ENCODE results near the gene CCR9. TPM values are rescaled to one million over a fixed set of nuclear protein-coding genes. Genes with fewer than 3 reads are reported as not detected.

The CCR9 gene
- total RNA-seq, 2 donors from 2014 or later, result 0.13 TPM; not detected in 1

DNA sequence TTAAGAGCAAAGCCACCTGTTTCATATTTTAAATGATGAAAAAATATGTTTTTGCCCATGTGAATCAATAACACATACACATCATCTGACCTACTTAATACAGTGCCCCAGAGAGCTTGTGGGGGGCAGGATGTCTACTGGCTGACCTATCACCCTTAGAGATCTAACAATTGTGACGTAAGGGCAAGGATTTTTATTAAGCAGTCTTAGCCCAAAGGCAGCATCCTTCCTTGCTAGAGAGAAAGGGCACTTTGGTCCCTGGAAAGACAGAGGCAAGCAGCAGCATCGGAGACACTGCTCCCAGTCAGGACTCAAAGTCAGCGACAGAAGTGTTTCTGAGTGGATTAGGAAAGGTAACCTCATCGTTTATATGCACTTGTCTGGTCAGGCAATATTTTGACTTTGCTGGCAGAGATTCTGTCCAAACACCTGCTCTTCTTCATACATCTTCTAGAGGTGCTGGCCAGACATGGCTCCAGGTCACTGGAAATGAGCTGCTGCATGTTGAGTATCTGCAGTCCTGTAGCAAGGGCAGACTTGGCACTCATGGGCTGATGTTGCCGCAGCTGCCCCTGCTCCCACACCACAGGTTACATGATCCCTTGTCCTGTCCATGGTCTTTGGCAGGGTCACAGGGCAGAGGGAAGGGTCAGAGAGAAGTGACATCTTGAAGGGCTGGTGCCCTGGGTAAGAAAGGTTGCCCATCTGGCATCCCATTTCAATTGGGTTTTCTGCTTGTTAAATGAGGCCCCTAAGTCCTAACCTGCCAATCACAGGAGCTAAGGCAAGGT, 58.7 kb downstream of the CCR9 start:
- Histone ChIP-seq H3K36me3 (no peaks in the 10 kb centered on the region), H3K9ac (ENCODE audit: low read depth in 2 of 2, low read length in 2 of 2) (no peak overlapping the region), H3K4me1 (no peaks in the 10 kb centered on the region), H3K9me3 (no peaks in the 10 kb centered on the region), H3K27ac (no peak overlapping the region), H3K4me3 (no peak overlapping the region), H3K27me3 (no peaks in the 10 kb centered on the region)
- intact Hi-C loops (cut with DNase I), result no loop called here
- TF ChIP-seq, protein P1, sequence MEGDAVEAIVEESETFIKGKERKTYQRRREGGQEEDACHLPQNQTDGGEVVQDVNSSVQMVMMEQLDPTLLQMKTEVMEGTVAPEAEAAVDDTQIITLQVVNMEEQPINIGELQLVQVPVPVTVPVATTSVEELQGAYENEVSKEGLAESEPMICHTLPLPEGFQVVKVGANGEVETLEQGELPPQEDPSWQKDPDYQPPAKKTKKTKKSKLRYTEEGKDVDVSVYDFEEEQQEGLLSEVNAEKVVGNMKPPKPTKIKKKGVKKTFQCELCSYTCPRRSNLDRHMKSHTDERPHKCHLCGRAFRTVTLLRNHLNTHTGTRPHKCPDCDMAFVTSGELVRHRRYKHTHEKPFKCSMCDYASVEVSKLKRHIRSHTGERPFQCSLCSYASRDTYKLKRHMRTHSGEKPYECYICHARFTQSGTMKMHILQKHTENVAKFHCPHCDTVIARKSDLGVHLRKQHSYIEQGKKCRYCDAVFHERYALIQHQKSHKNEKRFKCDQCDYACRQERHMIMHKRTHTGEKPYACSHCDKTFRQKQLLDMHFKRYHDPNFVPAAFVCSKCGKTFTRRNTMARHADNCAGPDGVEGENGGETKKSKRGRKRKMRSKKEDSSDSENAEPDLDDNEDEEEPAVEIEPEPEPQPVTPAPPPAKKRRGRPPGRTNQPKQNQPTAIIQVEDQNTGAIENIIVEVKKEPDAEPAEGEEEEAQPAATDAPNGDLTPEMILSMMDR (IDR thresholded peaks at IDR 0.05), result no peak
- DNase-seq, result no peak

DNA sequence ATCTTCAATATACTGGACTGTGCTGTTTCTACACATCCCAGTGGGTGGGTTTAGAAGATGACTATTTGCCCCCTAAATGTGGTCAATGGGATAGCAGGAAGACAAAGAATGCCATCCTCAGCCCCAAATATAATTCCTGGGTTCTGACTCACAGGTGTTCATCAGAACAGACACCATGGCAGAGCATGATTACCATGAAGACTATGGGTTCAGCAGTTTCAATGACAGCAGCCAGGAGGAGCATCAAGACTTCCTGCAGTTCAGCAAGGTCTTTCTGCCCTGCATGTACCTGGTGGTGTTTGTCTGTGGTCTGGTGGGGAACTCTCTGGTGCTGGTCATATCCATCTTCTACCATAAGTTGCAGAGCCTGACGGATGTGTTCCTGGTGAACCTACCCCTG, 60.0 kb downstream of the CCR9 start:
- H3K4me1 ChIP-seq, result no peaks in the 10 kb centered on the region
- H3K9me3 ChIP-seq, result no peaks in the 10 kb centered on the region
- H3K27me3 ChIP-seq, result no peaks in the 10 kb centered on the region
- no peak overlapping the region for H3K9ac ChIP-seq (ENCODE audit: low read depth in 2 of 2, low read length in 2 of 2)
- no peak overlapping the region for H3K4me3 ChIP-seq
- no peak overlapping the region for H3K27ac ChIP-seq
- peaks cover 1% of the 10 kb centered on the region for H3K36me3 ChIP-seq
- intact Hi-C loops (cut with DNase I), result no loop called here
- TF ChIP-seq, protein P1 (IDR thresholded peaks at IDR 0.05), result no peak
- no peak for DNase-seq

DNA sequence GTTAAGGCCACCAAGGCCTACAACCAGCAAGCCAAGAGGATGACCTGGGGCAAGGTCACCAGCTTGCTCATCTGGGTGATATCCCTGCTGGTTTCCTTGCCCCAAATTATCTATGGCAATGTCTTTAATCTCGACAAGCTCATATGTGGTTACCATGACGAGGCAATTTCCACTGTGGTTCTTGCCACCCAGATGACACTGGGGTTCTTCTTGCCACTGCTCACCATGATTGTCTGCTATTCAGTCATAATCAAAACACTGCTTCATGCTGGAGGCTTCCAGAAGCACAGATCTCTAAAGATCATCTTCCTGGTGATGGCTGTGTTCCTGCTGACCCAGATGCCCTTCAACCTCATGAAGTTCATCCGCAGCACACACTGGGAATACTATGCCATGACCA, 60.5 kb downstream of the CCR9 start:
- intact Hi-C loops (cut with DNase I), result no loop called here
- H3K4me1 ChIP-seq, result no peaks in the 10 kb centered on the region
- TF ChIP-seq, protein P1 (IDR thresholded peaks at IDR 0.05), result no peak
- H3K4me3 ChIP-seq, result no peak overlapping the region
- peaks cover 7% of the 10 kb centered on the region for H3K36me3 ChIP-seq
- no peaks in the 10 kb centered on the region for H3K27me3 ChIP-seq
- no peak overlapping the region for H3K27ac ChIP-seq
- no peaks in the 10 kb centered on the region for H3K9me3 ChIP-seq
- no peak overlapping the region for H3K9ac ChIP-seq (ENCODE audit: low read depth in 2 of 2, low read length in 2 of 2)
- DNase-seq, result no peak

DNA sequence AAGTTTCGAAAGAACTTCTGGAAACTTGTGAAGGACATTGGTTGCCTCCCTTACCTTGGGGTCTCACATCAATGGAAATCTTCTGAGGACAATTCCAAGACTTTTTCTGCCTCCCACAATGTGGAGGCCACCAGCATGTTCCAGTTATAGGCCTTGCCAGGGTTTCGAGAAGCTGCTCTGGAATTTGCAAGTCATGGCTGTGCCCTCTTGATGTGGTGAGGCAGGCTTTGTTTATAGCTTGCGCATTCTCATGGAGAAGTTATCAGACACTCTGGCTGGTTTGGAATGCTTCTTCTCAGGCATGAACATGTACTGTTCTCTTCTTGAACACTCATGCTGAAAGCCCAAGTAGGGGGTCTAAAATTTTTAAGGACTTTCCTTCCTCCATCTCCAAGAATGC, 61.0 kb downstream of the CCR9 start:
- Histone ChIP-seq H3K4me3 (no peak overlapping the region), H3K9ac (ENCODE audit: low read depth in 2 of 2, low read length in 2 of 2) (no peak overlapping the region), H3K27ac (no peak overlapping the region), H3K4me1 (no peaks in the 10 kb centered on the region), H3K27me3 (no peaks in the 10 kb centered on the region), H3K9me3 (no peaks in the 10 kb centered on the region), H3K36me3 (peaks cover 7% of the 10 kb centered on the region)
- TF ChIP-seq, protein P1 (IDR thresholded peaks at IDR 0.05), result no peak
- DNase-seq, result no peak
- intact Hi-C loops (cut with DNase I), result no loop called here

DNA sequence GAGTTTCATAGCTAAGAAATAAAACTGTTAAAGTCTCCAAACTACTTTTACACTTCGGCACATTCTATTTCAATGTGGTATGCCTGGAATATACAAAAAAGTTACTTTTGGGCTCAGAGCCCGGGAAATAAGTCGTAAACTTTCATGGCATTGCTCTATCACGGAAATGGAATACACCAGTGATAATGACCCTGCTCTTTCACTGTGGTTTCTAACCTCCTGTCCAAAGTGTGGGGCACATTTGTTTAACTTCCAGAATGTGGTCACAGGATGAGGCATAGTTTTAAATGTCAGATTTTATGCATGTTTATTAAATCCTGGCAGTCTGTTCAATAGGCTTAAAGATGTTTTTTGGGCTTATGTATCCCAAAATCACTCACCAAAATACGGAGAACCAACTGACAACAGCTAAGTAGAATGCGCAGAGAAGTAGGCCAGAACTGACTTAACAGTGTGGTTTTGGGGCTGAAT, 62.0 kb downstream of the CCR9 start:
- Histone ChIP-seq H3K27me3 (no peaks in the 10 kb centered on the region), H3K27ac (no peak overlapping the region), H3K9ac (ENCODE audit: low read depth in 2 of 2, low read length in 2 of 2) (no peak overlapping the region), H3K4me1 (no peaks in the 10 kb centered on the region), H3K9me3 (no peaks in the 10 kb centered on the region), H3K36me3 (peaks cover 7% of the 10 kb centered on the region), H3K4me3 (no peak overlapping the region)
- DNase-seq, result no peak
- intact Hi-C loops (cut with DNase I), result no loop called here
- TF ChIP-seq, protein P1 (IDR thresholded peaks at IDR 0.05), result no peak

All from colonic mucosa (tissue), 4 donors.